ENCODE data around the gene ARFGEF2.

GRCh38 chr20:48970681-48971365 lies 49.3 kb downstream of the ARFGEF2 start:
- TF ChIP-seq, protein P1, sequence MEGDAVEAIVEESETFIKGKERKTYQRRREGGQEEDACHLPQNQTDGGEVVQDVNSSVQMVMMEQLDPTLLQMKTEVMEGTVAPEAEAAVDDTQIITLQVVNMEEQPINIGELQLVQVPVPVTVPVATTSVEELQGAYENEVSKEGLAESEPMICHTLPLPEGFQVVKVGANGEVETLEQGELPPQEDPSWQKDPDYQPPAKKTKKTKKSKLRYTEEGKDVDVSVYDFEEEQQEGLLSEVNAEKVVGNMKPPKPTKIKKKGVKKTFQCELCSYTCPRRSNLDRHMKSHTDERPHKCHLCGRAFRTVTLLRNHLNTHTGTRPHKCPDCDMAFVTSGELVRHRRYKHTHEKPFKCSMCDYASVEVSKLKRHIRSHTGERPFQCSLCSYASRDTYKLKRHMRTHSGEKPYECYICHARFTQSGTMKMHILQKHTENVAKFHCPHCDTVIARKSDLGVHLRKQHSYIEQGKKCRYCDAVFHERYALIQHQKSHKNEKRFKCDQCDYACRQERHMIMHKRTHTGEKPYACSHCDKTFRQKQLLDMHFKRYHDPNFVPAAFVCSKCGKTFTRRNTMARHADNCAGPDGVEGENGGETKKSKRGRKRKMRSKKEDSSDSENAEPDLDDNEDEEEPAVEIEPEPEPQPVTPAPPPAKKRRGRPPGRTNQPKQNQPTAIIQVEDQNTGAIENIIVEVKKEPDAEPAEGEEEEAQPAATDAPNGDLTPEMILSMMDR (conservative IDR thresholded peaks at IDR 0.05; ENCODE audit: low read length) = no peak
- no peak for TF ChIP-seq EZH2phosphoT487 (IDR thresholded peaks at IDR 0.05; ENCODE audit: borderline replicate concordance)

Data from Loucy (cell line).